HCT116 (cell line): Measurements from ENCODE around the gene TPH2. TPM values are rescaled to one million over a fixed set of nuclear protein-coding genes. Genes with fewer than 3 reads are reported as not detected.
A peak's percentile ranks its signal among the peaks of the same experiment; 100 is the strongest.

ENCODE experiments used
- ATAC-seq: fragments of 200-7000 bp; cut with Tn5 transposase; 2 replicates; pipeline ENCODE4 v1.9.1; 2020; ENCODE audit warnings: mild to moderate bottlenecking, moderate library complexity
- BruUV-seq: library from RNA; stranded (reverse); fragments of 400-500 nt; replicated peaks from 2 replicates; lab custom pipeline; 2021; lab: Mats Ljungman, UMichigan
- CTCF ChIA-PET: fragments of 300-600 bp; sonication (Branson Sonifier 250); formaldehyde crosslinking; loops from one replicate; lab custom pipeline; 2021; ENCODE audit warnings: antibody characterized with exemption; lab: Charles Lee
- POLR2A ChIA-PET: fragments of 300-600, 350-600 bp; sonication (Branson Sonifier 250); formaldehyde crosslinking; loops from one replicate; lab custom pipeline; 2021; ENCODE audit warnings: antibody characterized with exemption; lab: Charles Lee
- RAD21 ChIA-PET, 2 experiments: fragments of 300-600 bp; sonication (Branson Sonifier 250); formaldehyde crosslinking; loops; one replicate each; lab custom pipeline; 2023; ENCODE audit warnings: low total read pairs in 2 of 2; ENCODE audit not compliant: uncharacterized antibody in 2 of 2, unreplicated experiment in 2 of 2, low non-redundant PET in 1 of 2; lab: Charles Lee
- DNase-seq: peaks from one replicate; pipeline ENCODE4 v3.0.0-alpha.2; 2010; ENCODE audit warnings: low read depth, low spot score
- H2AFZ ChIP-seq: fragments of 200-600 bp; shearing (Covaris generic), sonication (generic); 2 replicates; pipeline ENCODE4 v1.6.1; 2017; ENCODE audit warnings: low read depth, mixed run types, mixed read lengths, antibody characterized with exemption, low read length; ENCODE audit not compliant: poor library complexity, severe bottlenecking
- H3K27ac ChIP-seq: 2 replicates; pipeline ENCODE4 v1.5.1; 2012; ENCODE audit warnings: low read depth, low read length
- H3K27me3 ChIP-seq: fragments of 200-600 bp; sonication (generic); 2 replicates; pipeline ENCODE4 v1.6.1; 2016; ENCODE audit warnings: mixed run types, low read length, mixed read lengths; ENCODE audit not compliant: insufficient read depth
- H3K36me3 ChIP-seq, 2 experiments: fragments of 200-500 bp in 1 of 2; fragments of 200-600 bp in 1 of 2; sonication (Bioruptor generic) in 1 of 2; sonication (generic) in 1 of 2; 2 replicates each; pipeline versions ENCODE4 v1.5.1 to v1.6.1; 2014 to 2016; ENCODE audit warnings: low read length in 2 of 2, inconsistent platforms in 1 of 2, mixed read lengths in 1 of 2, mixed run types in 1 of 2; ENCODE audit not compliant: insufficient read depth in 2 of 2, control insufficient read depth in 1 of 2
- H3K4me1 ChIP-seq, 2 experiments: fragments of 200-600 bp in 1 of 2; sonication (generic) in 1 of 2; 2 replicates each; pipeline versions ENCODE4 v1.5.1 to v1.6.1; 2012 to 2017; ENCODE audit warnings: low read length in 2 of 2, inconsistent platforms in 1 of 2, mild to moderate bottlenecking in 1 of 2, mixed read lengths in 1 of 2, mixed run types in 1 of 2, moderate library complexity in 1 of 2; ENCODE audit not compliant: insufficient read depth in 2 of 2, control insufficient read depth in 1 of 2
- H3K4me2 ChIP-seq: fragments of 200-600 bp; sonication (generic); 2 replicates; pipeline ENCODE4 v1.6.1; 2017; ENCODE audit warnings: mixed run types, low read length, mixed read lengths
- H3K4me3 ChIP-seq, 2 experiments: fragments of 200-600 bp in 1 of 2; sonication (generic) in 1 of 2; replicated peaks in 1 of 2; 2 replicates each; pipeline ENCODE4 v1.5.1; 2011 to 2016; ENCODE audit warnings: low read length in 2 of 2, control low read depth in 1 of 2, low read depth in 1 of 2, mild to moderate bottlenecking in 1 of 2, mixed read lengths in 1 of 2, mixed run types in 1 of 2
- H3K79me2 ChIP-seq: fragments of 200-600 bp; sonication (generic); 2 replicates; pipeline ENCODE4 v1.6.1; 2017; ENCODE audit warnings: mild to moderate bottlenecking, mixed run types, low read length, moderate library complexity, mixed read lengths; ENCODE audit not compliant: insufficient read depth
- H3K9ac ChIP-seq: fragments of 200-600 bp; sonication (generic); 2 replicates; pipeline ENCODE4 v1.6.1; 2016; ENCODE audit warnings: low read length, mixed read lengths
- H3K9me2 ChIP-seq: fragments of 200-600 bp; sonication (generic), shearing (Covaris generic); 2 replicates; pipeline ENCODE4 v1.6.1; 2017; ENCODE audit warnings: mixed run types, mild to moderate bottlenecking, moderate library complexity; ENCODE audit not compliant: insufficient read depth
- H3K9me3 ChIP-seq, 2 experiments: fragments of 200-500 bp in 1 of 2; fragments of 200-600 bp in 1 of 2; sonication (Bioruptor generic) in 1 of 2; sonication (generic) in 1 of 2; 2 replicates each; pipeline ENCODE4 v1.6.1; 2014 to 2017; ENCODE audit warnings: low read length in 2 of 2, mixed read lengths in 2 of 2, inconsistent platforms in 1 of 2, low read depth in 1 of 2, mild to moderate bottlenecking in 1 of 2, mixed run types in 1 of 2, moderate library complexity in 1 of 2; ENCODE audit not compliant: control insufficient read depth in 1 of 2, insufficient read depth in 1 of 2
- H4K20me1 ChIP-seq: fragments of 200-600 bp; sonication (generic), shearing (Covaris generic); 2 replicates; pipeline ENCODE4 v1.6.1; 2017; ENCODE audit warnings: mixed run types, mild to moderate bottlenecking, moderate library complexity; ENCODE audit not compliant: insufficient read depth
- CBX3 ChIP-seq: IDR thresholded peaks from 2 replicates; pipeline ENCODE4 v1.6.1; 2012; ENCODE audit warnings: low read depth
- EZH2phosphoT487 ChIP-seq: fragments of 200-600 bp; IDR thresholded peaks from 2 replicates; pipeline ENCODE4 v1.6.1; 2018; ENCODE audit warnings: antibody characterized with exemption, borderline replicate concordance
- FOSL1 ChIP-seq: IDR thresholded peaks from 2 replicates; pipeline ENCODE4 v1.6.1; 2012; ENCODE audit warnings: low read depth
- MAX ChIP-seq: IDR thresholded peaks from 2 replicates; pipeline ENCODE4 v1.6.1; 2012
- POLR2AphosphoS5 ChIP-seq: IDR thresholded peaks from 2 replicates; pipeline ENCODE4 v1.6.1; 2011; ENCODE audit warnings: mild to moderate bottlenecking, low read depth, low read length, moderate library complexity
- RAD21 ChIP-seq: IDR thresholded peaks from 2 replicates; pipeline ENCODE4 v1.6.1; 2012; ENCODE audit warnings: low read depth, mild to moderate bottlenecking
- SIN3A ChIP-seq: IDR thresholded peaks from 2 replicates; pipeline ENCODE4 v1.6.1; 2012; ENCODE audit warnings: low read depth
- TCF7L2 ChIP-seq: IDR thresholded peaks from 2 replicates; pipeline ENCODE4 v1.7.0; 2011; ENCODE audit warnings: borderline replicate concordance, inconsistent platforms; ENCODE audit not compliant: insufficient read depth, insufficient read length; ENCODE audit errors: extremely low read depth
- YY1 ChIP-seq: IDR thresholded peaks from 2 replicates; pipeline ENCODE4 v1.6.1; 2011; ENCODE audit warnings: low read length, low read depth, moderate library complexity, mild to moderate bottlenecking; ENCODE audit not compliant: insufficient replicate concordance; ENCODE audit errors: extremely low read depth
- ZNF274 ChIP-seq: fragments of 200-500 bp; sonication (Bioruptor generic); IDR thresholded peaks from 2 replicates; pipeline ENCODE4 v1.6.1; 2014; ENCODE audit warnings: mild to moderate bottlenecking, low read depth, low read length, inconsistent platforms
- intact Hi-C: fragments of 100-400 bp; cut with micrococcal nuclease; formaldehyde crosslinking; loops from 2 replicates; pipeline ENCODE4 v1.10.0; 2022
- total RNA-seq: library from RNA; stranded (reverse); gene quantifications from one replicate; pipeline ENCODE4 v1.2.1, GENCODE V29; 2021; ENCODE audit not compliant: unreplicated experiment

Gene TPH2
- total RNA-seq, 1 experiment from 2014 or later = not detected

- peaks cover 15% of the 10 kb centered on the region; the same call in 1 of the 2 replicates for H3K27me3 ChIP-seq
- RAD21 ChIA-PET = no interaction called here
- BruUV-seq = no TSS peak
Measured at GRCh38 chr12:71994715-71995114, 56.1 kb downstream of the TPH2 start.

GRCh38 chr12:71999795-72000194 is 61.1 kb downstream of the TPH2 start:
- Histone ChIP-seq H3K4me2 (no peak overlapping the region), H2AFZ (no peak overlapping the region), H4K20me1 (no peaks in the 10 kb centered on the region), H3K27ac (no peak overlapping the region), H3K79me2 (no peaks in the 10 kb centered on the region), H3K36me3 (no peaks in the 10 kb centered on the region), H3K27me3 (0 out of 2 replicates have a peak, but pooled peaks cover 12% of the 10 kb centered on the region), H3K4me3 (no peak overlapping the region), H3K9me3 (no peaks in the 10 kb centered on the region), H3K9ac (no peak overlapping the region)
- peak; percentile 44; the same call in 1 of the 2 replicates for ATAC-seq
- BruUV-seq = no TSS peak
- RAD21 ChIA-PET = no interaction called here
- TF ChIP-seq RAD21 = no peak
- TF ChIP-seq CBX3 = no peak
- TF ChIP-seq MAX = no peak
- TF ChIP-seq FOSL1 = 0 out of 2 replicates have a peak, but pooled peaks have one; percentile 21
- TF ChIP-seq, all 23 proteins: peak for 1
- intact Hi-C loops = no loop called here
- ChIA-PET POLR2A (no interaction called here), CTCF (no interaction called here)
- H3K9me2 ChIP-seq = no peaks in the 10 kb centered on the region
- DNase-seq = no peak
- H3K4me1 ChIP-seq = 0 out of 4 replicates have a peak, but pooled peaks cover 0 to 4% of the 10 kb centered on the region in 2 experiments

More at GRCh38 chr12:71994715-71995114, 56.1 kb downstream of the TPH2 start:
- Histone ChIP-seq H2AFZ (no peak overlapping the region), H3K9me3 (no peaks in the 10 kb centered on the region), H3K36me3 (no peaks in the 10 kb centered on the region), H3K27ac (no peak overlapping the region), H3K9ac (no peak overlapping the region), H3K79me2 (no peaks in the 10 kb centered on the region), H4K20me1 (no peaks in the 10 kb centered on the region), H3K4me1 (0 out of 4 replicates have a peak, but pooled peaks cover 0 to 2% of the 10 kb centered on the region in 2 experiments), H3K4me2 (no peak overlapping the region), H3K9me2 (no peaks in the 10 kb centered on the region), H3K4me3 (no peak overlapping the region)
- no peak for DNase-seq
- no peak for ATAC-seq
- TF ChIP-seq ZNF274 (no peak), POLR2AphosphoS5 (no peak), EZH2phosphoT487 (no peak), SIN3A (no peak), YY1 (no peak), RAD21 (no peak), TCF7L2 (no peak)
- ChIA-PET POLR2A (no interaction called here), CTCF (interaction anchor here (1.2 kb wide), 1 partner anchor 148 kb away, joined by 4 read pairs; no protein-coding TSS in a partner anchor)
- intact Hi-C loops = no loop called here
